HG03558 (cell line): ENCODE measurements around the gene KIAA1586.
"Not testable (repeated sequence)": the region's sequence is repeated elsewhere in the genome, so short reads cannot be mapped to it uniquely, and the experiment has no call there.

ENCODE experiments used
- ATAC-seq: cut with Tn5 transposase; IDR thresholded peaks from one replicate; pipeline ENCODE4 v1.9.1; 2021; ENCODE audit warnings: moderate number of reproducible peaks; ENCODE audit not compliant: unreplicated experiment; ENCODE audit errors: extremely low read depth

KIAA1586 gene, protein sequence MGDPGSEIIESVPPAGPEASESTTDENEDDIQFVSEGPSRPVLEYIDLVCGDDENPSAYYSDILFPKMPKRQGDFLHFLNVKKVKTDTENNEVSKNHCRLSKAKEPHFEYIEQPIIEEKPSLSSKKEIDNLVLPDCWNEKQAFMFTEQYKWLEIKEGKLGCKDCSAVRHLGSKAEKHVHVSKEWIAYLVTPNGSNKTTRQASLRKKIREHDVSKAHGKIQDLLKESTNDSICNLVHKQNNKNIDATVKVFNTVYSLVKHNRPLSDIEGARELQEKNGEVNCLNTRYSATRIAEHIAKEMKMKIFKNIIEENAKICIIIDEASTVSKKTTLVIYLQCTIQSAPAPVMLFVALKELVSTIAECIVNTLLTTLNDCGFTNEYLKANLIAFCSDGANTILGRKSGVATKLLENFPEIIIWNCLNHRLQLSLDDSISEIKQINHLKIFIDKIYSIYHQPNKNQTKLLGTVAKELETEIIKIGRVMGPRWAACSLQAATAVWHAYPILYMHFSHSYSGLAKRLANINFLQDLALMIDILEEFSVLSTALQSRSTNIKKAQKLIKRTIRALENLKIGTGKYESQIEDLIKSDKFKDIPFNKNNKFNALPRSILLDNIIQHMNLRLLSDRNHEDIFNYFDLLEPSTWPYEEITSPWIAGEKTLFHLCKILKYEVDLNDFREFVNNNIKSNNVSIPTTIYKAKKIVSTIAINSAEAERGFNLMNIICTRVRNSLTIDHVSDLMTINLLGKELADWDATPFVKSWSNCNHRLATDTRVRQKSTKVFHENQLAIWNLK

DNA sequence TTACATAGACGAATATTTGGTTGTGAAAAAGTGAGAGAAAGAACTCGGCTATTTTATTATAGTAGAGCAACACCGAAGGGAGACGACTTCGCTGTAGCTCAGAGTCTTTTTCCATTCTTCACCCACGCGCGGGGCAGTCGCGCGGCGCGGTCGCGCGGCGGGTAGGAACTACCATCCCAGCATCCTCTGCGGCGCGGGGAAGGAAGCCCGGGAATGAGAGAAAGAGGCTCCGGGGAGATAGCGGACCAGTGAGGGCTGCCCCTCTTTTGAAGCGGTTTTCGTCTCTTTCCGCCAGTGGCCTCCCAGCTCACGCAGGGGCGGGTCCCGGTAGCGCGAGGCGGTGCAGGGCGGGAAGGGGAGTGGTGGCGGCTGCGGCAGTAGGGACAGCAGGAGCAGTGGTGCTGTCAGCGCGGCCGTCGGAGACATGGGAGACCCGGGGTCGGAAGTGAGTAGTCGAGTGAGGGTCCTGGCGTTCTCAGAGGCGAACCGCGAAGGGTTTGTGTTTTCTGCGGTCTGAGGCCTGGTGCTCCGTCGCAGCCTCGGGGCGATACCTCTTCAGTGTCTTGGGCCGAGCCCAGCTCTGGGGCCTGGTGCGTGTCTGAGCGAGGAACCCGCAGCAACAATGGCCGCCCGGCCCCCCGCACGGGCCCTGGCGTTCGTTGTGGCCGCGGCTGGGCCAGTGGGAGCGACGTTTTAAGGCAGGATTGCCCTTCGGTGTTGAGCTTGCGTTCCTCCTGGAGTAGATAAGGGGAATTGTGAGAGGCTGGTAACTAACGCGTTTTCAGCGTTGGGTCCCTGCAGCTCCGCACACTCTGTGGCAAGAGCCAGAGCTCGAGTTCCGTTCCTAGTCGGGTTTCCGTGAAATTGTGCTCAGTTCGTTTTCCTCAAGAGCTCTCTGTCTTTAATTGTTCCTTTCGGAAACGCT lies at the start of gene KIAA1586:
TSS of gene KIAA1586 (plus strand) at position 362 of the 925 bp plus-strand sequence. CDS start at position 425, 63 bp downstream.
- ATAC-seq: peak; percentile 81

DNA sequence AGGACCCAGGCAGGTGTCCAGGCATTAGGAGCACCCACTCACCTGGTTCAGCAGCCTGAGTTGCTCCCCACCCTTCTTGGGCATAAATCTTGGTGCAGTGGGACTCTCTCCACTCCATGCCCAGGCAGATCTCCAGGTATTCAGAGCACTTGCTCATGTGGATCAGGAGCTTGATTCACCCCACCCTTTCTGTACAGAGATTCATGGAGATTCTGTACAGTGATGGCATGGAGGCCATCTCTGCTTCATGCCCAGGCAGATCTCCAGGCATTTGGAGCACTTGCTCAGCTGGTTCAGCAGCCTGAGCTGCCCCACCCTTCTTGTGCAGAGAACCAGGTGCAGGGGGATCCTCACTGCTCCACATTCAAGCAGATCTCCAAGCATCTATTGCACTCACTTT lies 47.4 kb upstream of the KIAA1586 start:
- no peak for ATAC-seq

DNA sequence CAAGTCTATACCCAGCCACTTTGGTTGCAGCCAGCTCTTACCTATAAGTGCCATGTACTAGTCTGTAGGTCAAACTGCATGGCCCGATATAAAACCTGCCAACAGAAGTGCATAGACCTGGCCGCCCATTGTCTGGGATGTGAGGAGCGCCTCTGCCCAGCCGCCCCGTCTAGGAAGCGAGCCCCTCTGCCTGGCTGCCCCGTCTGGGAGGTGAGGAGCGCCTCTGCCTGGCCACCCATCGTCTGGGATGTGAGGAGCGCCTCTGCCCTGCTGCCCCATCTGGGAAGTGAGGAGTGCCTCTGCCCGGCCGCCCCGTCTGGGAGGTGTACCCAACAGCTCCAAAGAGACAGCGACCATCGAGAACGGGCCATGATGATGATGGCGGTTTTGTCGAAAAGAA lies 46.7 kb upstream of the KIAA1586 start:
- ATAC-seq: not testable (repeated sequence)

DNA sequence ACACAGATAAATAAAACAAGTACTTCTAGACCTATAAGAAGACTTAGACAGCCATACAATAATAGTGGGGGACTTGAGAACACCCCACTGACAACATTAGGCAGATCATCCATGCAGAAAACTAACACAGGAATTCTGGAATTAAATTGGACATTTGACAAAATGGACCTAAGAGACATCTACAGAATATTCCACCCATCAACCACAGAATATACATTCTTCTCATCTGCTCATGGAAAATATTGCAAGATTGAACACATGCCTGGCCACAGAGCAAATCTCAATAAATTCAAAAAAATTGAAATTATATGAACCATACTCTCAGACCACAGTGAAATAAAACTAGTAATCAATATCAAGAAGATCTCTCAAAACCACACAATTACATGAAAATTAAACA lies 44.3 kb upstream of the KIAA1586 start:
- no peak for ATAC-seq

DNA sequence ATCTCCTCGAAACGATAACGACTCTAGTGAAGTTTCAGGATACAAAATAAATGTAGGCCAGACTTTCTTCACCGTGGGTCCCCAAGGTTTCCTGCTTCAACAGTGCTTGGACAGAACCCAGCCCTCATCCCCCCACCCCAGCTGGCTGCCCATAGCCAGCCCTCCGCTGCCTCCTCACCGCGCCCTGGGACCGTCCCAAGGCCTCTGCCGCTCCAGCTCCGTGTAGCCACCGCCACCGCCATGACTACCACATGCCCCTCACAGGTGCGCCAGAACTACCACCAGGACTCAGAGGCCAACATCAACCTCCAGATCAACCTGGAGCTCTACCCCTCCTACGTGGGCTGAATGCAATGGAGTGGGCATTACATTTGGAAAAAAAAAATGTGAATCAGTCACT lies 42.2 kb upstream of the KIAA1586 start:
- no peak for ATAC-seq

DNA sequence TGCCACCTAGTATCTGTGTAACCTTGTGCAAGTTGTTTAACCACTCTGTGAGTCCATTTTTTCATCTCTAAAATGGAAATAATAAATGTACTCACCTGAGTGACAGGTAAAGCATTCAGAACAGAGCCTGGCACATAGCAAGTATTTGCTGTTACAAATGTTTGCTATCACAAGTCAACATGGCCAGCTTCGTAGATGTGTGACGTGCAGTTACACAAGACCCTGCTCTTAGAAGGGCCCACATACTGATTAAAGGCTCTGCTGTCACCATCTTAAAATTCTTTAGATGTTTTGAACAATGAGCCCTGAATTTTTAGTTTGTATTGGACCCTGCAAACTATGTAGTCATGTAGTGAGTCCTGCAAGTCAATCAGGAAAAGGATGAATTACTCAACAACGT lies 40.4 kb upstream of the KIAA1586 start:
- no peak for ATAC-seq

DNA sequence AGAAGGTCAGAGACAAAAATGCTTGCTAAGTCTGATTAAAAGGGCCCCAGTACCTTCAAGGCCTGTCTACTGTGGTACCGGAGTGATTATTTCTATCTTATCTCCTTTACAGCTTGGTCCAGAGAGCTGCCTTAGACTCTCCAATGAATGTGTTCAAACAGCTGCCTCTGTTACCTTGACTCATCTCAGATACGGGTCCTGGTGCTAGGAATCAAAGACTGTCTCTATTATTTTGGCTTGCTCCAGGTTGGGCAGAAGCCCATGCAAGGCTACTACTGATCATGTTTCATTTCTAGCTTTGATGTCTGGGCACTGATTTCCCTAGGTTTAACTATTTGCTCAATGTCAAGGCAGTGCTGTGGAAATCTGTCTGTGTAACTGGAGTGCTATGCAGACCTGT lies 38.4 kb upstream of the KIAA1586 start:
- ATAC-seq: not testable (repeated sequence)

DNA sequence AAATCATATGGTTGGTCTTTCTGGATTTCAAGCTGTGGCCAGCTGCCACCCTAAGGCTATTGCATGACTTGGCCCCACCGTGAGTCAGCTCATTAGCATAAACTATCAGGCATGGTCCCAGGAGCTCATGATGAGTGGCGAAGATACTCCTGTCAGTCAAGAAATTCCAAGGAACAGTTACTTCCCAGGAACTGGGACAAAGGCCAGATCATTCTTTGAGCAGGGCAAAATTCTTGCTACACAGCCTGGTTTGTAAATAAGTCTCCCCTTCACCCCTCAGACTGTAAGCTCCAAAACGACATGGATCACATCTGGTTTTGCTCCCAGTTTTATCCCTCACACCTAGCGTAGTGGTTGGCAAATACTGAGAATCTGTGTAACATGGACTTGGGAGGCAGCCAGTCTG lies 33.0 kb upstream of the KIAA1586 start:
- no peak for ATAC-seq

DNA sequence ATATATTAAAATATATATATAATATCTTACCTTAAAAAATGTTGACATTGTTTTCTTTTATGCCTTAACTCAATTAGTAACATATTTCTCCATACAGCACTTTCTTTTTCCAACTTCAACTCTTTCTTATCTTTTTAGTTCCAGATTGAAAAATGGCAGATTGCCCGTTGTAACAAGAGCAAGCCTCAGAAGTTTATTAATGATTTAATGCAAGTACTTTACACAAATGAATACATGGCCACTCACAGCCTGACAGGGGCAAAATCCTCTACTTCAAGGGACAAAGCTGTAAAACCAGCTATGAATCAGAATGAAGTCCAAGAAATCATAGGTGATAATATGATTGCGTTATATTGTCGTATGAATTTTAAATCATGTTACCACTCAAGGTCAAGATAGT lies 29.4 kb upstream of the KIAA1586 start:
- no peak for ATAC-seq

DNA sequence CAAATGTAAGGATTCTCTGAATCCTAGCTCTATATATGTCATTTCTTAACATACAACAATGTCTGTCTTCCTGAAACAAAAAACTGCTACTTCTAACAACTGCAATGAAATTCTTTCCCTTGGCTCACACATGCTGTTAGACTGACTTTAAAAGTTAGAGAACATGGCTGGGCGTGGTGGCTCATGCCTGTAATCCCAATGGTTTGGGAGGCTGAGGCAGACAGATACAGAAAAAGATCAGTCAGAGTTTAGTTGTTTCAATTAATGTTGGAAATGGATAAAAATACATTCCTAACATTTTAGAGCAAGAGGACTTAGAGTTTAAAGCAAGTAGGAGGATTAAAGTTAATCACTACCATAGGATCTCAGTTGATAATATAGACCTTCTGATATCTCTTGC lies 28.7 kb upstream of the KIAA1586 start:
- ATAC-seq: no peak

DNA sequence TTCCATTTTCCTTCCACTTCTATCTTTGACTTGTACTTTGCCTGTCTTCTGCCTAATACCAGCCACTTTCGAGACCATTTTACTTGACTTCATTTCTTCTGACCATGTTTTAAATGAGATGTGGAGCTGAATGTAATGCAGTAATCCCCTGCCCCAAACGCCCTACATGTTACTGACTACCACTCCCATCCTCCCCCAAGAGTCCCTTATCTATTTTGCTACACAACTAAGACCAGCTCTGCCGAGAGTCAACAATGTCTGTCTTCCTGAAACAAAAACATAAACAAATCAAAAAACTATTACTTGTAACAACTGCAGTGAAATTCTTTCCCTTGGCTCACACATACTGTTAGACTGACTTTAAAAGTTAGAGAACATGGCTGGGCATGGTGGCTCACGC lies 27.1 kb upstream of the KIAA1586 start:
- ATAC-seq: no peak

DNA sequence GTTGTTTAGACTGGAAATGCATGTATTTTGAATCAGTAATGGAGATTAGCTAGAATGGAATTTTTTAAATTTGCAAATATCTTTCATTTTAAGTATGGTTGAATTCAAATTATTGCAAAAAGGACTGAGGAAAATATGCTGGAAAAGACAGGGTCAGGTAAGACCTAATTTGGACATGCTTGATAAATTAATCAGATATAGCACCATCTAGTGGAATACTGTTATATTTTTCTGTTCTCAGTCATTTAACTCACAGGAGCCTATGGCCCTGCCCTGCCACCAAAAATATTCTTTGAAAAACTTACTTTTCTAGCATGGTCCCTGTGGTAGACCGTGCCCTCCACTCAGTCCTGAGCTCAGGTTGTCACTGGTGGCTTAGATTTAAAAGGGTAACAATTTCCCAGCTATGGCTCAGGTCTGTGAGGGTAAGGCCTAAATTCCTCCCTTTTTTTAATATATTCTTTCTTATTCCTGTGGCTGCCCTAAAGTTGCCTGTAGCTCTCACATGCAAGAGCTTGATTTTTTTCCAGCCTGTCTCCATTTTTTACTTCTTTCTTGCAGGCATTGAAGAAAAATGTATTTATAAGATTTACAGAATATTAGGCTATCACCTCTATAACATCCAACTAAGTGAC lies 25.3 kb upstream of the KIAA1586 start:
- peak; percentile 75 for ATAC-seq

DNA sequence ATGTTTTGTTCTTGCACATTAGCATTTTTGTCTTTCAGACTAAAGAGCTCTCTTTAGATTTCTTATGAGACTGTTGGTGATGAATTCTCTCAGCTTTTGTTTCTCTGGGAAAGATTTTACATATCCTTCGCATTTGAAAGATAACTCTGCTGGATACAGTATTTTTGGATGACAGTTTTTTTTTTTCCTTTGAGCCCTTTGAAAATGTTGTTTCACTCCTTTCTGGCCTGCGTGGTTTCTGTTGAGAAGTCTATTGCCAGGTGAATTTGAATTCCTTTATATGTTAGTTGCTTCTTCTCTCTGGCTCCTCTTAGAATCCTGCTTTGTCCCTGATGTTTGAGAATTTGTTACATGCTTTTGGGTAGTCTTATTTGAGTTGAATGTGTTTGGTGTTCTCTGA lies 22.2 kb upstream of the KIAA1586 start:
- ATAC-seq: no peak

DNA sequence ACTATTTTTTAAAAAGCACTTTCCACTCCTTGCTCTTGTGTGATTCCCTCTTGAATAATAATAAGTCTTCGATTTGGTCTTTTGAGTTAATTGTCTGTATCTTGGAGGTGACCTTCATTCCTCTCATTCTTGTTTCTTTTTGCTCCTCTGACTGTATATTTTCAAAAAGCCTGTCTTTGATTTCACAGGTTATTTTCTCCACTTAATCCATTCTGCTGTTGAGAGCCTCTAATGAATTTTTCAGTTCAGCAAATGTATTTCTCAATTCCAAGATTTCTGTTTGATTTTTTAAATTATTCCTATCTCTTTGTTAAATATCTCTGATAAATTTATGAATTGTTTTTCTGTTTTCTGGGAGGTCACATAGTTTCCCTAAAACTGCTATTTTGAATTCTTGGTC lies 21.7 kb upstream of the KIAA1586 start:
- ATAC-seq: no peak

DNA sequence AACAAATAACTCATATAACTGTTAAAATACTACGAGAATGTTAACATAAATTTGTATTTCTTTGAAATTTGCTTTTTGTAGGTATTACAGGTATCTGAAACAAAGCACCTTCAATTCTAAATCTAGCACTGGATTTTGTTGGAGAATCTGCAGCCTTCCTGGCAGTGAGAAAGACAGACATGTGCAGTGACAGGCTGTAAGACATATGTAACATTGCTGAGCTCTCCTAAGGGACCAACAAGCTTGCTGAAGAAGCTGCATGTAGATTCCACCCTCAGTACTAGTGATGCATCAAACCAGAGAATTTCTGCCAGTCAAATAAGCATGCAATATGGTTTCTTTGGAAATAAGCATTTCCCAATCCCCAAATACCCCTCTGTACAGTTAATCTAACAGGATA lies 20.5 kb upstream of the KIAA1586 start:
- ATAC-seq: no peak

DNA sequence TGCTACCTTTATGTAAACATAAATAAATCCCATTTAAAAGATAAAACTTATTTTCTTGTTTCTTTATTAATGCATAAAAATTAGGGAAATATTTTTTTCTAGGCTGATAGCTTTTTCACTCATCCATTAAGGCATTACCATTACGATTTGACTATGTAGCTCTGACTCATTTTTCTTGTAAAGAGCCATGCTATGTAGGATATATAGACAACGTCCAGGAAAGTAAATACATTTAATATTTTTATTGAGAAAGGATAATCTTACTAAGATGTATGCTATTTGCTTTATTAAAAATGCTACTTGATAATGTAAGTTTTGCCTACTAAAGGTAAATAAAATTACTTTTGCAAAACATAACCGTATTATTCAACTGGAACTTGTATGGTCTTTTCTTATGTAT lies 19.2 kb upstream of the KIAA1586 start:
- no peak for ATAC-seq

DNA sequence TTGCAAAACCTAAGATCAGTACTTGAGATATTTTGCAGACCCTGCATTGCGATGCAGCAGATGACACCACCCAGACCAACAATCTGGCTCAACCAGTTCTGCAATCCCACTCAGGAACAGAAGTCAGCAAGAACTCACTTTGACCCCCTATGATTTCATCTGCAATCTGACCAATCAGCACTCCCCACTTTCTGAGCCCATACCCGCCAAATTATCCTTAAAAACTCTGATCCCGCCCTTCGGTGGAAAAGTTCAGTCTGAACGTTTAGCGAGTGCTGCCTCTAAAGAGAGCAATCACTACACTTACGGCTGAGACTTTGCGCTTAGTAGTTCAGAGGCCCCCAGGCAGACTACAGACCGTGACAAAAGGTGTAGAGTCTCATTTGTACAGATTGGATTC lies 17.3 kb upstream of the KIAA1586 start:
- no peak for ATAC-seq

DNA sequence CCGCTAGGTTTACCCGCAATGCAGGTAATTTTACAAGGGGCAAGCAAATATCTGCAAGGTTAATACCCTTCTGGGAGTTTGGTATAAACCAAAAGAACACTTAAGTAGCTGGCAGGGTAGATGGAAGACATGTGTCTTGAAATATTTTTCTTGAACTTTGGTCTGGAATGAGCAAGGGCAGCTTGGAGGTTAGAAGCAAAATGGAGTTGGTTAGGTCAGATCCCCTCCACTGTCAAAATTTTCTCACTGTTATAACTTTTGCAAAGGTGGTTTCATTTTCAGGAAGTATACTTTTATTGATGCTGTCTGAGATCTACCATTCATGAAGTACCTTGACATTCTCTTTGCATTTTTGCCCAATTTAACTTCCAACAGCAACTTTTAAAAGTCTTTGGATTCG lies 13.3 kb upstream of the KIAA1586 start:
- ATAC-seq: no peak

DNA sequence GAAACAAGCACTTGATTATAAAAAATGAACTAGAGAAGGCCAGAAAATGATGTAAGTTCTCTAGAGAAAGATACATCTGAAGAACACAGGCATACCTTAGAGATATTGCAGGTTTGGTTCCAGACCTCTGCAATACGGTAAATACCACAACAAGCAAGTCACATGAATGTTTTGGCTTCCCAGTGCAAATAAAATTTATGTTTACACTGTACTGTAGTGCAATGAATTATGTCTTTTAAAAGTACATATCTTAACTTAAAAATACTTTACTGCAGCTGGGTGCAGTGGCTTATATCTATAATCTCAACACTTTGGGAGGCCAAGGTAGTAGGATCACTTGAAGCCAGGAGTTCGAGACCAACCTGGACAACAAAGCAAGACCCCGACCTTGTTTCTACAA lies 10.9 kb upstream of the KIAA1586 start:
- no peak for ATAC-seq

DNA sequence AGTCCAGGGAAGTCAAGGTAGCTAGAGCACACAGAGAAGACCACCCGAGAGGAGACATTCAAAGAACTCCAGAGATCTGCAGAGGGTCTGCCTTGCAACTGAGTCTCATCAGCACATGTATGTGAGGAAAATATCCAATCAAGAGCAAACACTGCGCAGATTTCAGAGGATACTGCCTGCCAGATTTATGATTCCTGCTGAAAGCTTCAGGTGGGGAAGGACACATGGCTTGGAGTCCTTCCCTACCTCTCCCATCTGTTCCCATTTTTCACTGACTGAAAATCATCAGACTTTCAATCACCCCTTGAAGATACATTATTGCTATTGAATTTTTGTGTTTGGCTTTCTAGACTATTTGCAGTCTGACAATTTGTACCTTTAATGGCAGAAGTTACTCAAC lies 7.6 kb upstream of the KIAA1586 start:
- ATAC-seq: no peak
